Common myeloid progenitor, CD34-positive (primary cell): ENCODE measurements around the gene DRAXIN.

ENCODE experiments used
- CTCF ChIA-PET: fragments of 350-600 bp; sonication (Branson Sonifier 250); formaldehyde crosslinking; loops from one replicate; lab custom pipeline; 2021; ENCODE audit warnings: antibody characterized with exemption; lab: Charles Lee
- POLR2A ChIA-PET: fragments of 350-600 bp; sonication (Branson Sonifier 250); formaldehyde crosslinking; loops from one replicate; lab custom pipeline; 2021; ENCODE audit warnings: antibody characterized with exemption; lab: Charles Lee
- DNase-seq, 3 donors: peaks; one replicate each; pipeline versions ENCODE4 v3.0.0 to v3.0.0-alpha.2; 2013
- H3K27ac ChIP-seq, 2 experiments: 1 replicate in 1 of 2; 2 replicates in 1 of 2; pipeline ENCODE4 v1.7.0; 2013; ENCODE audit warnings: inconsistent platforms in 2 of 2, low read length in 2 of 2, mild to moderate bottlenecking in 2 of 2, low read depth in 1 of 2, moderate library complexity in 1 of 2; ENCODE audit not compliant: severe bottlenecking in 2 of 2, insufficient read depth in 1 of 2, poor library complexity in 1 of 2
- H3K27me3 ChIP-seq, 5 experiments: replicated peaks in 2 of 5; 1 replicate in 3 of 5; 2 replicates in 2 of 5; pipeline versions ENCODE4 v1.6.1 to v1.7.0; 2013; ENCODE audit warnings: low read length in 4 of 5, mild to moderate bottlenecking in 2 of 5, moderate library complexity in 2 of 5, inconsistent platforms in 1 of 5; ENCODE audit not compliant: insufficient read depth in 5 of 5, control insufficient read depth in 4 of 5
- H3K36me3 ChIP-seq, 4 experiments: 1 replicate in 2 of 4; 2 replicates in 2 of 4; pipeline versions ENCODE4 v1.6.1 to v1.7.0; 2013; ENCODE audit warnings: low read length in 3 of 4, control low read depth in 1 of 4, mild to moderate bottlenecking in 1 of 4; ENCODE audit not compliant: control insufficient read depth in 4 of 4, insufficient read depth in 4 of 4
- H3K4me1 ChIP-seq, 4 experiments: 1 replicate in 3 of 4; 2 replicates in 1 of 4; pipeline versions ENCODE4 v1.6.1 to v1.7.1; 2013; ENCODE audit warnings: low read length in 3 of 4, mild to moderate bottlenecking in 3 of 4, control low read depth in 1 of 4, inconsistent platforms in 1 of 4, moderate library complexity in 1 of 4; ENCODE audit not compliant: control insufficient read depth in 4 of 4, insufficient read depth in 4 of 4; ENCODE audit errors: control extremely low read depth in 1 of 4
- H3K4me3 ChIP-seq, 7 experiments: 1 replicate in 4 of 7; 2 replicates in 3 of 7; pipeline versions ENCODE4 v1.5.1 to v1.7.0; 2013; ENCODE audit warnings: mild to moderate bottlenecking in 7 of 7, low read length in 6 of 7, moderate library complexity in 6 of 7, inconsistent platforms in 2 of 7, low read depth in 2 of 7, control low read depth in 1 of 7; ENCODE audit not compliant: insufficient read depth in 4 of 7, control insufficient read depth in 1 of 7; ENCODE audit errors: extremely low read depth in 1 of 7
- H3K9me3 ChIP-seq, 5 experiments: 1 replicate in 4 of 5; 2 replicates in 1 of 5; pipeline versions ENCODE4 v1.6.1 to v1.7.1; 2013; ENCODE audit warnings: low read length in 4 of 5, mild to moderate bottlenecking in 2 of 5, inconsistent platforms in 1 of 5, low read depth in 1 of 5, moderate library complexity in 1 of 5; ENCODE audit not compliant: control insufficient read depth in 4 of 5, insufficient read depth in 2 of 5; ENCODE audit errors: control extremely low read depth in 1 of 5
- WGBS: methylation state at CpG from one replicate; pipeline ENCODE4 v1.1.5; 2013; ENCODE audit not compliant: insufficient coverage; 5-methylcytosine and 5-hydroxymethylcytosine counted together

The DRAXIN gene

GRCh38 chr1:11753555-11754208, 62.2 kb downstream of the DRAXIN start:
- ChIA-PET POLR2A (no interaction called here), CTCF (interaction anchor here (0.6 to 1.2 kb wide), 3 partner anchors 10 to 58 kb away, joined by 3 read pairs; no protein-coding TSS in a partner anchor)
- Histone ChIP-seq H3K9me3 (peaks cover 0 to 2% (median 0%) of the 10 kb centered on the region in 5 experiments), H3K27ac (no peak overlapping the region), H3K36me3 (peaks cover 2 to 21% (median 13%) of the 10 kb centered on the region in 4 experiments), H3K27me3 (no peaks in the 10 kb centered on the region), H3K4me1 (peaks cover 0 to under 1% (median 0%) of the 10 kb centered on the region in 4 experiments), H3K4me3 (no peak overlapping the region)
- 93% methylated on average over 5 of the region's 7 CpGs for WGBS
- no peak for DNase-seq

GRCh38 chr1:11757047-11757446, 65.5 kb downstream of the DRAXIN start:
- H3K4me3 ChIP-seq, result no peak overlapping the region
- WGBS, result no CpG with 5 or more reads among the region's 1 CpG
- ChIA-PET CTCF (interaction anchor here (1.1 to 3.4 kb wide), 3 partner anchors 22 to 47 kb away, joined by 3 to 8 read pairs (median 3); no protein-coding TSS in a partner anchor), POLR2A (no interaction called here)
- peaks cover 0 to 4% (median 4%) of the 10 kb centered on the region in 4 experiments for H3K4me1 ChIP-seq
- no peaks in the 10 kb centered on the region for H3K36me3 ChIP-seq
- peaks cover 0 to 11% (median 3%) of the 10 kb centered on the region in 5 experiments for H3K27me3 ChIP-seq
- H3K27ac ChIP-seq, result no peak overlapping the region
- peaks cover 0 to 2% (median 0%) of the 10 kb centered on the region in 5 experiments for H3K9me3 ChIP-seq
- no peak for DNase-seq

GRCh38 chr1:11759791-11760190, 68.3 kb downstream of the DRAXIN start:
- no peak for DNase-seq
- ChIA-PET CTCF (no interaction called here), POLR2A (no interaction called here)
- H3K9me3 ChIP-seq, result peaks cover 0 to 2% (median 0%) of the 10 kb centered on the region in 5 experiments
- peaks cover 0 to 20% (median 3%) of the 10 kb centered on the region in 5 experiments for H3K27me3 ChIP-seq
- peaks cover 0 to 6% (median 4%) of the 10 kb centered on the region in 4 experiments for H3K4me1 ChIP-seq
- no peaks in the 10 kb centered on the region for H3K36me3 ChIP-seq
- H3K27ac ChIP-seq, result no peak overlapping the region
- no peak overlapping the region for H3K4me3 ChIP-seq
- 90% methylated on average over 2 of the region's 4 CpGs for WGBS

- Histone ChIP-seq H3K27me3 (peaks cover 0 to 20% (median 3%) of the 10 kb centered on the region in 5 experiments), H3K4me3 (no peak overlapping the region), H3K4me1 (peaks cover 0 to 6% (median 4%) of the 10 kb centered on the region in 4 experiments), H3K36me3 (no peaks in the 10 kb centered on the region), H3K27ac (no peak overlapping the region), H3K9me3 (peaks cover 0 to 2% (median 0%) of the 10 kb centered on the region in 5 experiments)
- WGBS, result 91% methylated on average over 6 of the region's 6 CpGs
- DNase-seq, result no peak
- CTCF ChIA-PET, result interaction anchor here (1.5 kb wide), 1 partner anchor 16 kb away, joined by 3 read pairs; no protein-coding TSS in a partner anchor
- POLR2A ChIA-PET, result no interaction called here
These were observed 69.8 kb downstream of the DRAXIN start for GRCh38 chr1:11761285-11761684.

GRCh38 chr1:11761988-11762406, 70.5 kb downstream of the DRAXIN start, which contains the start of gene C1orf167:
TSS of gene C1orf167 (plus strand) at chr1:11762193. CDS start at chr1:11764401, 2,208 bp downstream.
- H3K4me1 ChIP-seq, result peaks cover 0 to 6% (median 4%) of the 10 kb centered on the region in 4 experiments
- no peaks in the 10 kb centered on the region for H3K36me3 ChIP-seq
- POLR2A ChIA-PET, result no interaction called here
- 5% methylated on average over 28 of the region's 29 CpGs for WGBS
- peaks cover 0 to 2% (median 0%) of the 10 kb centered on the region in 5 experiments for H3K9me3 ChIP-seq
- peak within 1 kb of the TSS in 1 of 7 experiments; percentile 32 for H3K4me3 ChIP-seq
- CTCF ChIA-PET, result interaction anchor here (1.5 kb wide), 1 partner anchor 16 kb away, joined by 3 read pairs; no protein-coding TSS in a partner anchor
- H3K27ac ChIP-seq, result no peak within 1 kb of the TSS
- peak; percentile 15 to 43 (median 35) for DNase-seq
- H3K27me3 ChIP-seq, result peaks cover 0 to 20% (median 3%) of the 10 kb centered on the region in 5 experiments

GRCh38 chr1:11764115-11764514, 72.6 kb downstream of the DRAXIN start:
- H3K27me3 ChIP-seq, result peaks cover 0 to 20% (median 3%) of the 10 kb centered on the region in 5 experiments
- no peaks in the 10 kb centered on the region for H3K9me3 ChIP-seq
- H3K4me1 ChIP-seq, result peaks cover 0 to 6% (median 4%) of the 10 kb centered on the region in 4 experiments
- WGBS, result 100% methylated on average over 1 of the region's 3 CpGs
- ChIA-PET CTCF (interaction anchor here (0.9 to 1.1 kb wide), 2 partner anchors 16 to 45 kb away, joined by 3 read pairs; no protein-coding TSS in a partner anchor), POLR2A (interaction anchor here (0.6 kb wide), 1 partner anchor 597 kb away, joined by 3 read pairs; no protein-coding TSS in a partner anchor)
- no peak overlapping the region for H3K27ac ChIP-seq
- H3K36me3 ChIP-seq, result no peaks in the 10 kb centered on the region
- H3K4me3 ChIP-seq, result no peak overlapping the region
- DNase-seq, result no peak
